Fibroblast of villous mesenchyme (primary cell): ENCODE results near the gene STIP1. TPM values are rescaled to one million over a fixed set of nuclear protein-coding genes. Genes with fewer than 3 reads are reported as not detected.

Experiments
- DNase-seq: peaks from one replicate; pipeline ENCODE4 v3.0.0-alpha.2; 2010; ENCODE audit warnings: low read depth
- H3K4me3 ChIP-seq: 2 replicates; pipeline ENCODE4 v1.5.1; 2011; ENCODE audit warnings: low read depth, mild to moderate bottlenecking, low read length
- CTCF ChIP-seq: IDR thresholded peaks from 2 replicates; pipeline ENCODE4 v1.5.1; 2012; ENCODE audit warnings: low read depth, mild to moderate bottlenecking, low read length; ENCODE audit not compliant: insufficient read depth
- total RNA-seq: library from RNA; depleted of rRNA; stranded (reverse); fragments of >200 nt; gene quantifications from 2 replicates; pipeline ENCODE4 v1.2.3, GENCODE V29; 2012

Gene STIP1
- total RNA-seq, 1 donor: 206 TPM

- DNase-seq: no peak
- no peak overlapping the region for H3K4me3 ChIP-seq
- no peak for TF ChIP-seq CTCF
These were observed 62.6 kb downstream of the STIP1 start for GRCh38 chr11:64248578-64248977.

DNA sequence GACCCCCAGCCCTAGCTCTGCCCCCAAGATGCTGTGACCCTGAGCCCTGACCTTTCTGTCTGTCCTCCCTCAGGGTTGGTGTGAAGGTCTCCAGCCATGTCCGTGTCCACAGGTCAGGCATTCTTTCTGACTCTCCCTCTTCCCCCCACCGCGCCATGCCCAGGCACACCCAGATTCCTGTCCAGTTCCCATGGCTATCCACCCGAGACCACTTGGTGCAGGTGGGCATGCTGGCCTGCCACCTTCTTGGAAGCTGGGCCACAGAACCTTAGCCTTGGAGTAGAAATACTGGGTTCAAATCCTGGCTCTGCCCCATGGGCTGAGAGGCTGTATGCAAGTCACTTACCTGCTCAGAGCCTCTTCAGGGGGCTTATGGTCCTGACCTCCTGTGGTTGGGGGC lies 63.1 kb downstream of the STIP1 start:
- H3K4me3 ChIP-seq: no peak overlapping the region
- no peak for TF ChIP-seq CTCF
- DNase-seq: no peak

GRCh38 chr11:64249563-64250414 lies 63.8 kb downstream of the STIP1 start:
- no peak for TF ChIP-seq CTCF
- no peak overlapping the region for H3K4me3 ChIP-seq
- no peak for DNase-seq

GRCh38 chr11:64250415-64251015 lies 64.5 kb downstream of the STIP1 start:
- TF ChIP-seq CTCF: no peak
- H3K4me3 ChIP-seq: peak overlapping the region; percentile 67
- DNase-seq: no peak

DNA sequence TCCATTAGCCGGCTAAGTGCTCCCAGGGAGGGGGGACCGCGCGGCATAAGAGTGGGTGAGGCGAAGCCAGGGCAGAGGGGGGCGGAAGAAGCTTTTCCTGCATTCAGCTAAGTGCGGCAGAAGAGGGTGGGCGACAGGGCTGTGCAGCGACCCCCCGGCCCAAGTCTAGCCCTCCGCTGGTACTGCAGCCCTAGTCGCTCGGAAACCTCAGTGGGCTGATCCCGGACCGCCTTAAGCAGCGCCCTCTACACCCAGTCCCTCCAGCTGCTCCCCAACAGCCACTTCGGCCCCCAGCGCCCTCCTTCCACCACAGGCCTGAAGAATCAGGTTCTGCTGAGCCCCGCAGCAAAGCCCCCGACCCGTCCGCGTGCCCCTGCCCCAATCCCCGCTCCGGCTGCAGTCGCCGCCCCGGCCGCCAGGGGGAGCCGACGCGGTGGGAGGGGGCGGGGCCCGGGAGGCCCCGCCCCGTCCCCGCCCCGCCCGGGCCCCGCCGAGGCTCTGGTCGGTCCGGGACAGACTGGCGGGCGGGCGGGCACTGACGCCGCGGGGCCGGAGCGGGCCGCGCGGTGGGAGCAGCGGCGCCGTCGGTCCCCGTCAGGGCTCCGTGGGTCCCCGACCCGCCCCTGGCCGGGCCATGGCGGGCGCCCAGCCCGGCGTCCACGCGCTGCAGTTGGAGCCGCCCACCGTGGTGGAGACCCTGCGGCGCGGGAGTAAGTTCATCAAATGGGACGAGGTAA lies 65.2 kb downstream of the STIP1 start, which contains the start of gene PLCB3:
TSS of gene PLCB3 (plus strand) at position 515 of the 737 bp plus-strand sequence. CDS start at position 635, 120 bp downstream.
- DNase-seq: peak; percentile 53
- peak; percentile 61 for TF ChIP-seq CTCF
- peak within 1 kb of the TSS; percentile 84 for H3K4me3 ChIP-seq

GRCh38 chr11:64251753-64252002 lies 65.7 kb downstream of the STIP1 start:
- no peak for TF ChIP-seq CTCF
- peak overlapping the region; percentile 84 for H3K4me3 ChIP-seq
- no peak for DNase-seq
